Measurements from ENCODE around the gene PRDM12.

The PRDM12 gene

DNA sequence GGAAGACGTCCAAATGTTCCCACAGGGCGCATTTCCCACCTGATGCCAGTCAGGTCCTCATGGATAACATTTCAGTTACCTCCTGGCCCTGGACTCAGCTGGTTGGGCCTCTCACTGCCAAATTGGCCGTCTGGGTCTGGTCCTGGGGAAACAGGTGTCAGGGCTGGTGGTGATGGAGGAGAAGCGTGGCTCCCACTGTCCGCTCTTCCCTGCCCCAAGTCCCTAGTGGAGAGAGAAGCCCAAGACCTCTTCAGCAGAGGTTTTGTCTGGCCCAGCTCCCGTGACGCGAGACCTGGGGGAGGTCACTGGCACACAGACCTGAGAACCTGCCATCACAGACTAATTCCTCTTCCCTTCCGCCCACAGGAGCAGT, 27.8 kb upstream of the PRDM12 start:
- DNase-seq (ENCODE audit: insufficient read length, low spot score) = no peak
- no peak for FAIRE-seq
- TF ChIP-seq, protein P1, sequence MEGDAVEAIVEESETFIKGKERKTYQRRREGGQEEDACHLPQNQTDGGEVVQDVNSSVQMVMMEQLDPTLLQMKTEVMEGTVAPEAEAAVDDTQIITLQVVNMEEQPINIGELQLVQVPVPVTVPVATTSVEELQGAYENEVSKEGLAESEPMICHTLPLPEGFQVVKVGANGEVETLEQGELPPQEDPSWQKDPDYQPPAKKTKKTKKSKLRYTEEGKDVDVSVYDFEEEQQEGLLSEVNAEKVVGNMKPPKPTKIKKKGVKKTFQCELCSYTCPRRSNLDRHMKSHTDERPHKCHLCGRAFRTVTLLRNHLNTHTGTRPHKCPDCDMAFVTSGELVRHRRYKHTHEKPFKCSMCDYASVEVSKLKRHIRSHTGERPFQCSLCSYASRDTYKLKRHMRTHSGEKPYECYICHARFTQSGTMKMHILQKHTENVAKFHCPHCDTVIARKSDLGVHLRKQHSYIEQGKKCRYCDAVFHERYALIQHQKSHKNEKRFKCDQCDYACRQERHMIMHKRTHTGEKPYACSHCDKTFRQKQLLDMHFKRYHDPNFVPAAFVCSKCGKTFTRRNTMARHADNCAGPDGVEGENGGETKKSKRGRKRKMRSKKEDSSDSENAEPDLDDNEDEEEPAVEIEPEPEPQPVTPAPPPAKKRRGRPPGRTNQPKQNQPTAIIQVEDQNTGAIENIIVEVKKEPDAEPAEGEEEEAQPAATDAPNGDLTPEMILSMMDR (IDR thresholded peaks at IDR 0.05; ENCODE audit: insufficient read depth, missing control alignments) = no peak

DNA sequence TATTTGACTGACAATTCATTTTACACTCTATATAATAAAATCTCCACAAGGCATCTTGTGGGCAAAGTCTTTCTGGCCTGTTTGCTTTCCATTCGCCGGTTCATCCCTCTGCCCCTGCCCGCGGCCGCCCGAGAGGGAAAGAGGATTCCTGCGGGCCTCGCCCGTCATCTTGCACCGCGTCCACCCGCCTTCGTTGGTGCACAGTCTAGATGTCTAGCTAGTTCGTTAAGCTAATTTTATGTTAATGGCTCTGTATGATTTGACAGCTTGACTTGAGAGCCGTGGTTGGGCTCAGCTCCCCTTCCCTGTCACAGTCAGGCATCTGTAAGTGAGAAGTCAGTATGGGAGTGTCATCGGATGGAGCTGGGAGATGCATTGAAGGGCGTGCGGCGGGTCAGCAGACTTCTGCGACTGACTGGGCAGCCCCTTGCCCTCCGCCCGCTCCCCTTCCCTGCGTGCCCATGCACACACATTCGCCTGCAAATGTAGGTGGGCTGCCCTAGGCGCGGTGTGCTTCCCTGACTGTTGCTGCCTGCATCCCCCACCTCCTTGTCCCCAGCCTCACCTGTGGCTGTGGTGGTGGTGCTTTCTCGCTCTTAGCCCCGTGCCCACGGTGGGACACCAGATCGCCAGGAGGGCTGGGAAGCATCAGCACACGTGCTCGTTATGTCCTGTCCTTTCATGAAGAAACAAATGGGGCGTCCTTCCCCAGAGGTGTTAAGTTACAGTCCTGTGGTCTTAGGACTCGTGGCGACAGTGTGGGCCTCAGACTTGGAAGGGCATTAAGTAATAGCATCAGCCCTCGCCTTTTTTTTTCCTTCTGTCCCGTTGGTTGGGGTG, 25.9 kb upstream of the PRDM12 start:
- no peak for DNase-seq (ENCODE audit: insufficient read length, low spot score)
- TF ChIP-seq, protein P1 (IDR thresholded peaks at IDR 0.05; ENCODE audit: insufficient read depth, missing control alignments) = no peak
- FAIRE-seq = no peak

DNA sequence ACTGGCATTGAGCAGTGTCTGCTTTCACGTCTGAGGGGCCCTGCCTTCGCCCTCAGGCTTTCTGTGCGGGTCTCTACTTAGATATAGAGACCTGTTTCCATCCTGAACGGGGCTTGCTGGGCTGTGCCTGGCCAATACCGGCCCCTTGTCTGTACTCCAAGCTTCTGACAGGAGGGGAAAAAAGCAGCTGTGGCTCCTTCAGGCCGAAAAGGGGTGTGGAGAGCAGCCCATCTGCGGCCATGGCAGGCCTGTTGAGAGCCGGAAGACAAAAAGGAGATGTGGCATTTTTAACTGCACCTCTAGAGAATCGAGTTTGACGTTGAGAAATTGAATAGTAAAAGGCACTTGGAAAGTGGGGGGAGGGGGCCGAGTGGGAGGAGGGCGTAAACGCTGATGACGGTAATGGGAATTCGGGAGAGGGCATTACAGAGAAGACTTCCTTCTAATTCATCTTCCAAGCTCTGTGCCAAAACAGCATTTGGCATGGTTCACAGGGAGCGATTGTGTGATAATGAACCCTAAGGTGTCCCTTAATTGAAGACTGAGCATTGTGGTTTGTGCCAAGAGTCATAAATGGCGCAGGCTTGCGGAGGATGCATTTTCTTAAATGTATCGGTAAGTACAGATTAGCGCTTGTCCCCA, 25.1 kb upstream of the PRDM12 start:
- TF ChIP-seq, protein P1 (IDR thresholded peaks at IDR 0.05; ENCODE audit: insufficient read depth, missing control alignments) = no peak
- no peak for DNase-seq (ENCODE audit: insufficient read length, low spot score)
- no peak for FAIRE-seq

GRCh38 chr9:130639866-130640555, 24.4 kb upstream of the PRDM12 start:
- TF ChIP-seq, protein P1 (IDR thresholded peaks at IDR 0.05; ENCODE audit: insufficient read depth, missing control alignments) = no peak
- no peak for FAIRE-seq

GRCh38 chr9:130640681-130641080, 23.7 kb upstream of the PRDM12 start:
- DNase-seq (ENCODE audit: insufficient read length, low spot score) (no peak), FAIRE-seq (no peak)
- TF ChIP-seq, protein P1 (IDR thresholded peaks at IDR 0.05; ENCODE audit: insufficient read depth, missing control alignments) = peak; percentile 6

More at GRCh38 chr9:130639866-130640555, 24.4 kb upstream of the PRDM12 start:
- no peak for DNase-seq (ENCODE audit: insufficient read length, low spot score)

DNA sequence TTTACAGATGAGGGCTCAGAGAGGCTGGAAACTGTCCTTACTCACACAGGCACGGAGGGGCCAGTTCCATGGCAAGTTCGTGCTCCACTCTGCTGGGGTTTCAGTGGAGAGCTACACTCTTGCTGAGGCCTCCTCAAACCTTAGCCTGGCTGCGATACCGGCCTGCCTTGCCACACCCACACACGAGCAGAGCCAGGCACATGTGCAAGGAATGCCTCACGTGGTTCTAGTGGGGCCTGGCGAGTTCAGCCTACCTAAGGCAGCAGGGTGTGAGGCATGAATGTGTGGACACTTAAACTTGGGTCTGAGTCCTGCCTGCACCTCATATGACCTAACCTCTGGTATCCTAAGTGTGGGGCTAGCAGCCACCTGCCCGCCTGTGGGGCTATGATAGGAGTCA, 21.5 kb upstream of the PRDM12 start:
- no peak for FAIRE-seq
- DNase-seq (ENCODE audit: insufficient read length, low spot score) = no peak
- TF ChIP-seq, protein P1 (IDR thresholded peaks at IDR 0.05; ENCODE audit: insufficient read depth, missing control alignments) = no peak

All from D721Med (cell line).